ENCODE data around the gene CRTAC1. TPM values are rescaled to one million over a fixed set of nuclear protein-coding genes. Genes with fewer than 3 reads are reported as not detected.
"Not testable (repeated sequence)": the region's sequence is repeated elsewhere in the genome, so short reads cannot be mapped to it uniquely, and the experiment has no call there.

Gene CRTAC1
- total RNA-seq, 1 donor from 2014 or later, result 3.2 TPM

DNA sequence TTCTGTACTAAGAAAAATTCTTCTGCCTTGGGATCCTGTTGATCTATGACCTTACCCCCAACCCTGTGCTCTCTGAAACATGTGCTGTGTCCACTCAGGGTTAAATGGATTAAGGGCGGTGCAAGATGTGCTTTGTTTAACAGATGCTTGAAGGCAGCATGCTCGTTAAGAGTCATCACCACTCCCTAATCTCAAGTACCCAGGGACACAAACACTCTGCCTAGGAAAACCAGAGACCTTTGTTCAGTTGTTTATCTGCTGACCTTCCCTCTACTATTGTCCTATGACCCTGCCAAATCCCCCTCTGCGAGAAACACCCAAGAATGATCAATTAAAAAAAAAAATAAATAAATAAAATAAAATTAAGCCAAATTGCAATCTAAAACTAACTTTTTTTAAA, 188.3 kb downstream of the CRTAC1 start:
- DNase-seq, result not testable (repeated sequence)

DNA sequence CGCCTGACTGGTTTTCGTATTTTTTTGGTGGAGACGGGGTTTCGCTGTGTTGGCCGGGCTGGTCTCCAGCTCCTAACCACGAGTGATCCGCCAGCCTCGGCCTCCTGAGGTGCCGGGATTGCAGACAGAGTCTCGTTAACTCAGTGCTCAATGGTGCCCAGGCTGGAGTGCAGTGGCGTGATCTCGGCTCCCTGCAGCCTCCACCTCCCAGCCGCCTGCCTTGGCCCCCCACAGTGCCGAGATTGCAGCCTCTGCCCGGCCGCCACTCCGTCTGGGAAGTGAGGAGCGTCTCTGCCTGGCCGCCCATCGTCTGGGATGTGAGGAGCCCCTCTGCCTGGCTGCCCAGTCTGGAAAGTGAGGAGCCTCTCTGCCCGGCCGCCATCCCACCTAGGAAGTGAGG, 189.3 kb downstream of the CRTAC1 start:
- not testable (repeated sequence) for DNase-seq

DNA sequence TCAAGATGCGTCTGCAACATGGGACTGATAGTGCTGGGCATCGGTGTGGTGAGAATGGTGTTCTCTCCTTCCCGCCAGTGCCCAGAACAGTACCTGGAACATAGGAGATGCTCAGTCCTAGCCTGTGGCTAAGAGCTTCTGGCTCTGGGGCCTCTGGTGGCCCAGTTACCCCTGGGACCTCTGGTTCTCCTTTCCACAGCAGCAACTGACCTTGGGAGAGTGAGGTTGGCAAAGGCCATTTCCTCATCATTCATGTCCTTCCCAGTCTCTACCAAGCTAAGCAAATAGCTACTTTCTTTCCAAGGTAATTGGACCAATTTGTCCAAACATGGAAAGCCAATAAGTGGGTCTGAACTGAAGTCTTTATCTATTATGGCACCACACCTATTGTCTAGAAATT, 192.3 kb downstream of the CRTAC1 start:
- no peak for DNase-seq

DNA sequence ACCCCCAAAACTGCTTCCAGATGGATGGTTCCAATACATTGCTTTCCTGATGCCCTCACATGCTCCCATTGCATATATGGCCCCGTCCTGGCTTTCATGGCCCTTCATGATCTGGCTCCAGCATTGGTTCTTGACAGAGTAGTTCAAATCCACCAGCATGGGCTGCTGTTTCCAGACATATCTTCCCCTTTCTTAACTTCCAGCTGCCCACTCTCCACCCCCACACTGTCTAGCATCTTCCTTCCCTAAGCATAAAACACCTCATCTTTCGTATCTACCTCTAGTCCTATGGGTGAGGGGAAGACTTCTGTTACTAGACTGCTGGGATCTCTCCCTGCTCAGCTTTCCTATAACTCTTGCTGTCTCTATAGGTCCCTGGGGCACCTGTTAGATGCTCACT, 194.0 kb downstream of the CRTAC1 start:
- DNase-seq, result no peak

DNA sequence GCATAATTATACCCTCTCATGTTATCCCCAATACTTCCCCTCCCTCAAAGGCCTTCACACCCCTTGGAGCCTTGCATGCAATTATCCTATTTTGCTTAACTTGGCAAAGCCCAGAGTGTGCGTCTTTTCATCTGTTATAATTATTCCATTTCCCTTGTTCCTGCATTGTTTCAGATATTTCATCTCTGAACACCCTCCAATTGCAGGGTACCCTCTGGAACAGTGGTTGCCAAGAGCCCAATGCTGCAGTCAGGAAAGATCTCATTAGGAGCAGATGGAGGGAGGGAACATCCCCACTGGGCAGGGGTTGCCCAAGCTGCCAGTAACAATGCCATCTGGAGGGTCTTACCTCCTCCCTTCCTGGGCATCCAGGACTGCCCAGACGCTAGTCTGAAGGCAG, 199.2 kb downstream of the CRTAC1 start:
- no peak for DNase-seq

DNA sequence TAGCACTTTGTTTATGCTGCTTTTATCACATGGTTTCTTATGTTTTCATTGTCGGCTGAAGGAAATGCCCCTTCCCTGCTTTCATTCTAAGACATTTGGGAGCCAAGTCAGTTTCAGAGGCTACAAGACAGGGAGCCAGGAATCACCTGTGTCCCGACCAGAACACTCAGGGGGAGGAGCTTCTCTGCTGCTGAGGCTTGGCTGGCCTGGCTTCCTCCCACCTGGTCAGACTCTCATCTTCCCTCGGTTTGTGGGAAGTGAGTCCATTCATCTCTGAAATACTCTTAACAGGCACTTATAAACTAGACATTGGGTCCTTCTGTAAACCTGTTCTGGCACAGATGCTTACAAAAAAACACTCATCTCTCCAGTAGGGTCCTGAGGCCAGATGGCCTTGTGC, 200.4 kb downstream of the CRTAC1 start:
- no peak for DNase-seq

DNA sequence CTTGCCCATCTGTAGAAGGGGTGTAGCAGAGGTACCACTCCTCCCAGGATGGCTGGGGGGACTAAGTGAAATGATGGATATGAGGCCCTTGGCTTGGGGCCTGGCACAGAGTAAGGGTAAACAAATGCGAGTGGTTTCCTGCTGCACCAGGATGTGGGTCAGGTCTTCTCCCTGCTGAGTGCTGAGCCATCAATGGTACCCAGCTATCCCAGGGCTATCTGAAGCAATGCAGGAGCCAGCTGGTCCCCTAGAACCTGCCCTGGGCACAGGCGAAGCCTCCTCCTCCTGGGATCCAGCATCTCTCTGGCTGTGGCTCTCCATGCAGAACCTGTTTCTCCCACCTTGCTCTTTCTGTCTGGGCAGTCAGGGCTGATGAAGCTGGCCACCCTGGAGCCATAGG, 201.7 kb downstream of the CRTAC1 start:
- DNase-seq, result no peak

DNA sequence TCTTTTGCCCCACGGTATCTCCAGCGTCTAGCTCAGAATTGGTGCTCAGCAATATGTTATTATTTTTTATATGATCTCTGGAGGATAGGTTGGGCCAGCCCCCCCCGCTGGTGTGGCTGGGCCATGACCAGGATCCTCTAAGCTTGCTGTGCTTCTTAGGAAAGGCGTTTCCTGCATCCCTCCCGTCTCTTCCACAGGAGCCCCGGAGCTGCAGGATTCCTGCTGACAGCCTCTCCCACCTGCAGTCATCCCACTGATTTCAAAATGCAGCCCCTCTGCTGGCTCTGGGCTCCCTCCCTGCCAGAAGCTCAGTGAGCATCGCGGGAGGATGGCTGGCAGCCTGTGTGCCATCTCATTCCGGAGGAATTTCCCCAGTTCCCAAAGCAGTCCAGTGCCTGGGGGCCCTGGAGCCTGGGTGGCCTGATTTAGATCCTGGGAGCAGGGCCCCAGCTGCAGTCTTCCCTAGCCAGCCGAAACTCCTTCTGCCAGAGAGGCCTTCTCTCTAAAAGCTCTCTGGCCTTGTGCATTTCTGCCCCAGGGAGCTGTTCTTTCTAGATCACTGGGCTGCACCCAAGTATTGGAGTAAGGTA, 202.6 kb downstream of the CRTAC1 start:
- DNase-seq, result no peak

DNA sequence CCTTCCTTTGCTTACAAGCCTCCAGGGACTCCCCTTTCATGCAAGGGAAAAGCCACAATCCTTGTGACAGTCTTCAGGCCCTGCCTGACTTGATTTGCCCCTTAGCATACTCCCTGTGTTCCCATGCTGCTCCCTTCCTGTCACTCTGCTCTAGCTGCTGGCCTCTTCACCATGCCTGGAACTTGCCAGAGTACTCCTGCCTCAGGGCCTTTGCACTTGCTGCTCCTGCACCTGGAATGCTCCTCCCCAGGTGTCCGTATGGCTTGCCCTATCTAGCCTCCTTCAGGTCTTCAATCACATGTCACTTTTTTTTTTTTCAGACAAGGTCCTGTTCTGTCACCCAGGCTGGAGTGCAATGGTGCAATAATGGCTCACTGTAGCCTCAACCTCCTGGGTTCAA, 203.5 kb downstream of the CRTAC1 start:
- no peak for DNase-seq

DNA sequence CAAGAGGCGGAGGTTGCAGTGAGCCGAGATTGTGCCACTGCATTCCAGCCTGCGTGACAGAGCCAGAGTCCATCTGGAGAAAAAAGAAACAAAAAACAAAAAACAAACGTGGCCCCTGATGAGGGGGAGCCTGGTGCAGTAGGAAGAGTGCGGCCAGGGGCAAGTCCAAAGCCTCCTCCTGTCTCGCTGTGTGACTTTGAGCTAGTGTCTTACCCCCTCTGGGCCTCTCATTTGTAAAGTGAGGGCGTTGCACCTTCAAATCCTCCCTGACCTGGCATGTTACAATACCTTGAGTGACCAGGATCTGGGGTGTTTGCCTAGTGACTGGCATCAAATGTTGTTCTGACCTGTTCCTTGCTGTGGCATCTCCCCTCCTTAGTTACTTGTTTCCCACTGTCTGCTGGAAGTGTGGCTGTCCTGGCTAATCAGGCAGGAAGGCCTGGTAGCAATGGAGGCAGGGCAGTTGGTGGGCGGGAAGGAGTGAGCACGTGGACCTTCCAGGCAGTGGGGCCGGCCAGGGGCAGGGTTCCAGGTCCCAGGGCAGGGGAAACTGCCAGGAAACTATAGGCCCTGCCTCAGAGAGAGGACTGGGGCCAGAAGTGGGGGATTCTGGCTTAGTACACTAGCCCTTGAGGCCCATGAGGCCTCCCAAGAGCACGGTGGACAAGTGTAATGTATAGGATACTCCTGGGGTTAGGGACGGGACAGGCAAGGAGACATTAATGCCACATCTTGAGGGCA, 205.2 kb downstream of the CRTAC1 start:
- no peak for DNase-seq

DNA sequence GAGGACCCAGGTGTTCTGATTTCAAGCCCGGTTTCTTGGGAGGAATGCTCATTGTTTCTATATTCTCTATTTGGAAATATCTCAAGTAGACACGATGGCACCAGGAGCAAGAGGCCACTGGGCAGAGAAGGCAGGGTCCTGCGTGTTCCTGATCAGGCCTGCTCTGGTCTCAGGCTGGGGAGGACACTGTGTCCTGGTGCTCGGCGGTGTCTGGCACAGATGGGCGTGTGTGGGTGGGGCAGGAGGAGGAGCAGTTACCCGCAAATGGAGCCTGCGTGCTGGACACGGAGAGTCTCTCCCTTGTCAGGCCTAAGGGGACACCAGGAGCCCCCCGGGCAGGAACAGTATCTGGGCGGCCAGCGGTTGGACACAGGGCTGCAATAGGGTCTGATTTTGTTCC, 206.7 kb downstream of the CRTAC1 start:
- DNase-seq, result no peak

DNA sequence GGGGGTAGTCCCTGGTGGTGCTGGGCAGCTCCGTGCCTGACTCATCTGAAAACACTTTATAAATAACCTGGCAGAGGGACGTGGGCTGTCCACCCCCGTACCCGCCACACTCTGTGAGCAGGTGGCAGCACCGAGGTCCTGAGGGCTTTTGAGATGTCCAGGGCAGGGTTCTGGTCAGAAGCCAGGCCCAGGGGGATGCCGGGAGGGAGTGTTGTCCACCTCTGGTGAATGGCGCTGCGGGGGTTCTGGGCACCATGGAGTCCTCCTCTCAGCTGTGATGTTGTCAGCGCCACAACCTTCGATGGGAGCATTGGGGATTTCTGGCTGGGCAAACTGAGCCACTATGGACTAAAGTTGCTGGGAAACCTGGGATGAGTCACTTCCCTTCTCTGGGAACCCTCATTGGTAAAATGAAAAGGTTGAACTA, 208.1 kb downstream of the CRTAC1 start:
- no peak for DNase-seq

DNA sequence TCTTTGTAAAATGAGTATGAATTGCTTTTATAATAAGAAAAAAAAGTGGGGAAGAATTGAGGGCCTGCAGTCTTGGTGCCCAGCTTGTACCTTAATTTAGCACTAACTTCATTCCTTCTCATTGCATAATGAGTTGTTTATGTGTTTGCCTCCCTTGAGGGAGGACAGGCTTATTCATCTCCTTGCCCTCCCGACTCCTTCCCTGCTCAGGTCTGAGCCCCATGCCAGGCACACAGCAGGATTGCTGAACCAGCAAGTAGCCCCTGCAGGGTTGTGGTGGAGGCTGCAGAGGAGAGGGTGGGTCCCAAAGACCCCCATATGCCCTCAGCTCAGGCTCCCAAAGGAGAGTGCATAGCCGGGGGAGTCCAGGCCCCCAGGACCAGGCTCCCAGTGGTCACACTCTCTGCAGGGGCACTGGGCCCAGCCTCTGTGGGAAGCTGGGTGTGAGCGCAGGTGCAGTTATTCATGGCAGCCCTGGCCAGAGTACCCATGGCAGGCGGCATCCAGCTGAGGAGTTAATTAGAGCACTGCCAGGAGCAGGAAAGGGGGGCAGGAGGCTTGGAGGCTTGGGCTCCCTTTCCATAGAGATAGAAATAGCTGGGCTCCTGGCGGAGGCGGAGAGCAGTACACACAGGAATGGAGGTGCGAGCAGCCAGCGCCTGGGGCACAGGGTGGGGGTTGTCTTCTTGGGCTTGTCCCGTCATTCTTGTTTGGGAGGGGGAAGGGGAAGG, 208.9 kb downstream of the CRTAC1 start:
- DNase-seq, result no peak

DNA sequence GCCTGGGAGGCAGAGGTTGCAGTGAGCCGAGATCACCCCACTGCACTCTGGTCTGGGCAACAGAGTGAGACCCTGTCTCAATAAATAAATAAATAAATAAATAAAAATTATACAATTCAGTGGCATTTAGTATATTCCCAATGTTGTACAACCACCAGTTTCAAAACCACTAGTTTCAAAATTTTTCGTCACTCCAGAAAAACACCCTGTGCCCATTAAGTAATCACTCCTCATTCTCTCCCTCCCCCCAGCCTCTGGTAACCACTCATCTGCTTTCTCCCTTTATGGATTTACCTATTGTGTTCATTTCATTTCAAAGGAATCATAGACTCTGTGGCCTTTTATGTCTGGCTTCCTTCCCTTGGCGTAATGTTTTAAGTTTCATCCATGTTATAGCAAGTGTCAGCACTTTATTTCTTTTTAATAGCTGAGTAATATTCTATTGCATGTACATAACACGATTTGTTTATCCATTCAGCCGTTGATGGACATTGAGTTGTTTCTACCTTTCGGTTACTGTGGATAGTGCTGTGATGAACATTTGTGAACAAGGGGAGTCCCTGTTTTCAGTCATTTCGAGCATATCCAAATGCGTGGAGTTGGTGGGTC, 210.2 kb downstream of the CRTAC1 start:
- DNase-seq, result no peak

DNA sequence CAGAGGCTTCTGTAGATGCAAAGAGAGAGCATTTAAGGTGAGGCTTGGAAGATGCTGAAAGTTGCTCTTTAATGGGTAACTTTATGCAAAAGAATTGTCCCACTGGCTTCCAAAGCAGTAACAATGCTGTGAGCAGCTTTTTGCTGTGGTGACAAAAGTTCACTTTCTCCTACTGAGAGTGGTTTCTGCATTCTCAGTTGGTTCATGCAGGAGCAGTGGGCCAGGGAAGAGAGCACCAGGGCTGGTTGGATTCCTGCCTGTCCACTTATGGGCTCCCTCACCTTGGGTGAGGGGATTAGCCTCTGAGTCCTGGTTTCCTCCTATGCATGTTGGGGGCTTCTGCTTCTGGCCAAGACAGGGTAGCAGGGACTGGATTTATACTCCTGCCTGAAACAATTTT, 211.8 kb downstream of the CRTAC1 start:
- DNase-seq, result no peak

DNA sequence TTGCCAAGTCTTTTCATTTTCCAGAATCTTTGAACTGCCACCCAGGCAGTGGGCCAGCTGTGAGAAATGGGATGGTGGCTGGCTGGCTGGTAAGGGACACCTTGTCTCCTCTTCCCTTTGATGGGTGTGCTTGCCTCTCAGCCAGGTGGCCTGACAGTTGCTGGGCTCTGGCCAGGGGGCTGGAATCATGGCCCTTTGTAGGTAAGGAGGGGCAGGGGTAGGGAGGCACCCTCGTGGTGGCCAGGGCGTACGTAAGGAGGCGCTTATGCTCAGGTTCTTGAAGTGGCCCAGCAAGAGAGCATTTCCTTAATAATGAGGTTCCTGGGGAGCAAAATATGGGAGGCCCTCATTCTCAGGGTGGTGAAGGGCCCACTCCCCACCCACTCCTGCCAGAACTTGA, 213.8 kb downstream of the CRTAC1 start:
- no peak for DNase-seq

Small RNAs within 50 kb of the gene (small RNA-seq; reads per million reads assigned to genes)
- gene AL355301.1 (ENCODE audit: low replicate concordance), result not detected

Other genes starting within 250 kb of the CRTAC1 start
- gene GOLGA7B, start 180.8 kb downstream of the CRTAC1 start, total RNA-seq, result 3.5 TPM
- 15.1 TPM for gene R3HCC1L, start 104.0 kb upstream of the CRTAC1 start, total RNA-seq
- gene LOXL4, start 237.6 kb upstream of the CRTAC1 start, total RNA-seq, result 5.0 TPM

Data from skin of body (tissue), 3 donors.